HG03095 (cell line): ENCODE data around the gene ART5.
"Not testable (repeated sequence)": the region's sequence is repeated elsewhere in the genome, so short reads cannot be mapped to it uniquely, and the experiment has no call there.

ENCODE experiments used
- ATAC-seq: cut with Tn5 transposase; IDR thresholded peaks from one replicate; pipeline ENCODE4 v1.9.1; 2021; ENCODE audit warnings: moderate library complexity; ENCODE audit not compliant: unreplicated experiment

The ART5 gene

GRCh38 chr11:3623767-3624458 is 17.9 kb downstream of the ART5 start:
- ATAC-seq = no peak

GRCh38 chr11:3623121-3623520 is 18.7 kb downstream of the ART5 start:
- ATAC-seq = no peak

GRCh38 chr11:3622521-3622920 is 19.3 kb downstream of the ART5 start:
- no peak for ATAC-seq

GRCh38 chr11:3617990-3618389 is 23.8 kb downstream of the ART5 start:
- no peak for ATAC-seq

- ATAC-seq = no peak
These were observed 24.9 kb downstream of the ART5 start for GRCh38 chr11:3616721-3617460.

GRCh38 chr11:3615998-3616397 is 25.8 kb downstream of the ART5 start:
- no peak for ATAC-seq

- no peak for ATAC-seq
These were observed 27.0 kb downstream of the ART5 start for GRCh38 chr11:3614742-3615171.

- ATAC-seq = no peak
These were observed 27.6 kb downstream of the ART5 start for GRCh38 chr11:3613998-3614741.

- ATAC-seq = no peak
These were observed 29.7 kb downstream of the ART5 start for GRCh38 chr11:3611976-3612678.

- no peak for ATAC-seq
These were observed 30.9 kb downstream of the ART5 start for GRCh38 chr11:3610846-3611245.

- no peak for ATAC-seq
These were observed 32.2 kb downstream of the ART5 start for GRCh38 chr11:3609416-3610265.

- ATAC-seq = no peak
These were observed 36.0 kb downstream of the ART5 start for GRCh38 chr11:3605771-3606203.

- ATAC-seq = no peak
These were observed 36.5 kb downstream of the ART5 start for GRCh38 chr11:3605283-3605662.

- no peak for ATAC-seq
These were observed 37.6 kb downstream of the ART5 start for GRCh38 chr11:3604167-3604566.

GRCh38 chr11:3600201-3600600 is 41.6 kb downstream of the ART5 start:
- not testable (repeated sequence) for ATAC-seq

- not testable (repeated sequence) for ATAC-seq
These were observed 44.0 kb downstream of the ART5 start for GRCh38 chr11:3597743-3598142.

GRCh38 chr11:3591326-3591725 is 50.5 kb downstream of the ART5 start:
- ATAC-seq = not testable (repeated sequence)

GRCh38 chr11:3590193-3590592 is 51.6 kb downstream of the ART5 start:
- not testable (repeated sequence) for ATAC-seq

- ATAC-seq = not testable (repeated sequence)
These were observed 53.0 kb downstream of the ART5 start for GRCh38 chr11:3588776-3589175.
